Smooth muscle cell (in vitro differentiated cells): ENCODE measurements around the gene SELENOS. TPM values are rescaled to one million over a fixed set of nuclear protein-coding genes. Genes with fewer than 3 reads are reported as not detected.

Source experiments
- DNase-seq: peaks from one replicate; lab custom pipeline; 2025; ENCODE audit not compliant: unreplicated experiment; lab: John Stamatoyannopoulos, UW
- H2AFZ ChIP-seq: fragments of 200-600 bp; sonication (generic); 2 replicates; pipeline ENCODE4 v1.6.0; 2016; ENCODE audit warnings: antibody characterized with exemption, low read depth, mild to moderate bottlenecking
- H3F3A ChIP-seq: fragments of 200-600 bp; sonication (generic); 2 replicates; pipeline ENCODE4 v1.6.0; 2017; ENCODE audit warnings: antibody characterized with exemption, low read depth
- H3K27ac ChIP-seq: fragments of 200-600 bp; sonication (generic); 2 replicates; pipeline ENCODE4 v1.5.1; 2016; ENCODE audit warnings: low read depth, mild to moderate bottlenecking
- H3K27me3 ChIP-seq: fragments of 200-600 bp; sonication (generic); 2 replicates; pipeline ENCODE4 v1.6.1; 2016; ENCODE audit warnings: low read depth, mild to moderate bottlenecking
- H3K36me3 ChIP-seq: fragments of 200-600 bp; sonication (generic); 2 replicates; pipeline ENCODE4 v1.5.1; 2016; ENCODE audit warnings: low read depth
- H3K4me1 ChIP-seq: fragments of 200-600 bp; sonication (generic); 2 replicates; pipeline ENCODE4 v1.5.1; 2016; ENCODE audit warnings: low read depth
- H3K4me2 ChIP-seq: fragments of 200-600 bp; sonication (generic); 2 replicates; pipeline ENCODE4 v1.6.0; 2016; ENCODE audit warnings: mild to moderate bottlenecking
- H3K4me3 ChIP-seq: fragments of 200-600 bp; sonication (generic); 2 replicates; pipeline ENCODE4 v1.5.1; 2016; ENCODE audit warnings: mild to moderate bottlenecking
- H3K79me2 ChIP-seq: fragments of 200-600 bp; sonication (generic); 2 replicates; pipeline ENCODE4 v1.6.0; 2016; ENCODE audit warnings: low read depth, mild to moderate bottlenecking
- H3K9ac ChIP-seq: fragments of 200-600 bp; sonication (generic); 2 replicates; pipeline ENCODE4 v1.6.0; 2016; ENCODE audit warnings: low read depth
- H3K9me3 ChIP-seq: fragments of 200-600 bp; sonication (generic); replicated peaks from 2 replicates; pipeline ENCODE4 v1.5.1; 2016; ENCODE audit warnings: low read depth
- H4K20me1 ChIP-seq: fragments of 200-600 bp; sonication (generic); 2 replicates; pipeline ENCODE4 v1.6.0; 2016; ENCODE audit warnings: low read depth
- WGBS: methylation state at CpG from one replicate; pipeline ENCODE4 v1.1.7; 2016; ENCODE audit warnings: low lambda C conversion rate; 5-methylcytosine and 5-hydroxymethylcytosine counted together
- polyA plus RNA-seq: library from polyadenylated mRNA; unstranded; fragments of >200 nt; fragmentation: Nextera tagmentation; extraction: Ambion mirVana; gene quantifications from 2 replicates; pipeline ENCODE4 v1.2.1, GENCODE V29; 2016
- total RNA-seq: library from RNA; depleted of rRNA; stranded (reverse); fragments of >200 nt; gene quantifications from 2 replicates; pipeline ENCODE4 v1.2.3, GENCODE V29; 2014
- TF ChIP-seq, protein P1 (sequence below): fragments of 200-600 bp; sonication (generic); IDR thresholded peaks from 2 replicates; pipeline ENCODE4 v1.5.1; 2017; ENCODE audit warnings: borderline replicate concordance, mild to moderate bottlenecking, antibody characterized with exemption; ENCODE audit not compliant: insufficient read depth, poor library complexity, severe bottlenecking

The SELENOS gene
- total and polyA plus RNA-seq, 2 experiments from 2014 or later, result 108 to 130 TPM

DNA sequence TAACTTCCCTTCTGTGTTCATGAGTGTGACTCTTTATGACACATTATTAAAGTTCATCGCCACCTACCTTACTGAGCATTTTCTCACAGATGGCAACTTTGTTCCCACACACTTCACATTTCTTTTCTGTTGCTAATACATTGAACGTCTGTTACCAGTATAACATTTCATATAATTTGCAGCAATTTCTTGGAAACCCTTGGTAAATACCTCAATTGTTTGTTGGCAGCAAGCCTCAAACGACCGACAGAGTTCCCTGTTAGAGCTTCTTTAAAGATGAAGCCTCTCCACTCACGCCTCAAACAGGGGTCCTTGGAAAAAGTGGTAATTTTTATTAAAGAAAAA, 22.3 kb downstream of the SELENOS start:
- H3K9me3 ChIP-seq, result no peaks in the 10 kb centered on the region
- no peak overlapping the region for H3K9ac ChIP-seq
- peaks cover 35% of the 10 kb centered on the region for H3K79me2 ChIP-seq
- H3F3A ChIP-seq, result peaks cover 22% of the 10 kb centered on the region
- H3K4me1 ChIP-seq, result peaks cover 23% of the 10 kb centered on the region
- 46% methylated on average over 5 of the region's 5 CpGs for WGBS
- no peak overlapping the region for H2AFZ ChIP-seq
- H4K20me1 ChIP-seq, result peaks cover 10% of the 10 kb centered on the region
- peak overlapping the region; percentile 46 for H3K27ac ChIP-seq
- no peak for DNase-seq
- no peaks in the 10 kb centered on the region for H3K27me3 ChIP-seq
- TF ChIP-seq, protein P1, sequence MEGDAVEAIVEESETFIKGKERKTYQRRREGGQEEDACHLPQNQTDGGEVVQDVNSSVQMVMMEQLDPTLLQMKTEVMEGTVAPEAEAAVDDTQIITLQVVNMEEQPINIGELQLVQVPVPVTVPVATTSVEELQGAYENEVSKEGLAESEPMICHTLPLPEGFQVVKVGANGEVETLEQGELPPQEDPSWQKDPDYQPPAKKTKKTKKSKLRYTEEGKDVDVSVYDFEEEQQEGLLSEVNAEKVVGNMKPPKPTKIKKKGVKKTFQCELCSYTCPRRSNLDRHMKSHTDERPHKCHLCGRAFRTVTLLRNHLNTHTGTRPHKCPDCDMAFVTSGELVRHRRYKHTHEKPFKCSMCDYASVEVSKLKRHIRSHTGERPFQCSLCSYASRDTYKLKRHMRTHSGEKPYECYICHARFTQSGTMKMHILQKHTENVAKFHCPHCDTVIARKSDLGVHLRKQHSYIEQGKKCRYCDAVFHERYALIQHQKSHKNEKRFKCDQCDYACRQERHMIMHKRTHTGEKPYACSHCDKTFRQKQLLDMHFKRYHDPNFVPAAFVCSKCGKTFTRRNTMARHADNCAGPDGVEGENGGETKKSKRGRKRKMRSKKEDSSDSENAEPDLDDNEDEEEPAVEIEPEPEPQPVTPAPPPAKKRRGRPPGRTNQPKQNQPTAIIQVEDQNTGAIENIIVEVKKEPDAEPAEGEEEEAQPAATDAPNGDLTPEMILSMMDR, result no peak
- peak overlapping the region; percentile 73 for H3K4me2 ChIP-seq
- no peaks in the 10 kb centered on the region for H3K36me3 ChIP-seq
- H3K4me3 ChIP-seq, result no peak overlapping the region

DNA sequence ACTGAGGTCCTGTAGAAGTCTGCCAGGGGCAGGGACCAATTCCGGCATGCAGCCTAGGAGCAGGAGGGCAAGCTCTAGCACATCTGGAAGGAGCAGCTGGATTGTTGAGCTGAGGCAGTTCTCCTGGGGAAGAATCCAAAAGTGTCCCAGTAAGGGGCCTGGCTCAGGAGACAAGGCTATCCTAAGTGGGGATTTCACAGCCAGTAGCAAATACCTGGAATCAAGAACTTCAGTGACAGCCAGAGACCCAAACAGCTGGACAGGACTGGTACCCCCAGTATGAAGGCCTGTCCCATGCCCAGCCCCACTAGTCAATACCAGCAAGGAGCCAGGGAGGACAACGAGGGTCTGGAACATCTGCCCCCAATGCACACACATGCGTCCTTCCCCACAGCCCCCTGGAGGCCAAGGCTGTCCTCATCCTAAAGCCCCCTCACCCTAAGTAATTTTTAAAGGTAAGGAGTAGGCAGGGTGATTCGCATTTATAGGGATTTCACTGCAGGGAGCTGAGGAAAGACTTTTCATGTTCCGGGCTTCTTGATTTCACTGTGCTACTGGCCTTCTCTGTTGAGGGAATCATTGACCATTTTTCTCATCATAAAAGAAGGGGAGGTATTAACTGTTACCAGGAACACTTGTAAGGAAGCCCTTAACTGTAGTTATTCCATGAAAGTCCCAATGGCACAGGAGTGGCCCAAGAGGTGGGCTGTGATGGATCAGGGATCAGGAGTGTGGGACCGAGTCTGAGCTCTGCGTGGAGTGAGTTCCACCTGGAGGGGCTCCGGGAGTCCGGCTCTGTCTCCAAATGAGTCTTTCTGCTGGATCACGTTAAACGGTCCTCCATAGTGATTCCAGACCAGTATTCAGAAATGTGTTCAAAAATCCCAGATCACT, 22.9 kb downstream of the SELENOS start:
- 82% methylated on average over 11 of the region's 11 CpGs for WGBS
- peaks cover 16% of the 10 kb centered on the region for H4K20me1 ChIP-seq
- H3K36me3 ChIP-seq, result no peaks in the 10 kb centered on the region
- H3F3A ChIP-seq, result peaks cover 22% of the 10 kb centered on the region
- no peaks in the 10 kb centered on the region for H3K9me3 ChIP-seq
- TF ChIP-seq, protein P1, result no peak
- no peak for DNase-seq
- no peak overlapping the region for H3K9ac ChIP-seq
- H3K4me1 ChIP-seq, result peaks cover 26% of the 10 kb centered on the region
- H3K4me2 ChIP-seq, result peak overlapping the region; percentile 73
- H2AFZ ChIP-seq, result no peak overlapping the region
- H3K27ac ChIP-seq, result peak overlapping the region; percentile 46
- peaks cover 42% of the 10 kb centered on the region for H3K79me2 ChIP-seq
- no peak overlapping the region for H3K4me3 ChIP-seq
- H3K27me3 ChIP-seq, result no peaks in the 10 kb centered on the region

DNA sequence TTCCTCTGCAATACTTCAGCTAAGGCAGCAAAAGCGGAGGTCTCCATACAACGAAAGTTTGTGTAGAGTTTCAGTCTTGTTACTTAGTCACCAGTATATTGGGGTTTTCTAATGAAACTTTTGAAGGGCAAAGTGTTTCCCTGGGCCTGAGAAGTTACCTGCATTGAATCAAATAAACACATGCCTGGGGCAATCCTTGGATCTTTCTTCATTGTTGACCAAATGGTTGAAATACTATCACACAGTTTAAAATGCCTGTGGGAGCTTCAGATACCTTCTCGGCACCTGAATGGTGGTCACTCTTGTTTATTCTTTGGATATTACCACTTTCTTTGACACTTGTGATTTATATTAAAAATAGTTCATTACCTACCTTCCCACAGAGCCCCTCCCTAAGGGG, 24.4 kb downstream of the SELENOS start:
- WGBS, result 46% methylated on average over 3 of the region's 3 CpGs
- peak overlapping the region; percentile 77 for H2AFZ ChIP-seq

More for the DNA sequence above, 24.4 kb downstream of the SELENOS start:
- Histone ChIP-seq H3K27ac (peak overlapping the region; percentile 65), H3K27me3 (no peaks in the 10 kb centered on the region), H3F3A (peaks cover 25% of the 10 kb centered on the region), H3K79me2 (peaks cover 57% of the 10 kb centered on the region), H3K36me3 (no peaks in the 10 kb centered on the region), H3K9me3 (no peaks in the 10 kb centered on the region), H3K4me3 (peak overlapping the region; percentile 72), H3K4me2 (peak overlapping the region; percentile 85), H3K4me1 (peaks cover 37% of the 10 kb centered on the region), H4K20me1 (peaks cover 32% of the 10 kb centered on the region), H3K9ac (peak overlapping the region; percentile 59)
- DNase-seq, result no peak
- TF ChIP-seq, protein P1, result no peak
